CD4-positive, alpha-beta memory T cell (primary cell): Measurements from ENCODE around the gene WNK1. TPM values are rescaled to one million over a fixed set of nuclear protein-coding genes. Genes with fewer than 3 reads are reported as not detected.

Experiments used
- CTCF ChIA-PET: fragments of 350-600 bp; sonication (Branson Sonifier 250); formaldehyde crosslinking; loops from one replicate; lab custom pipeline; 2021; ENCODE audit warnings: inconsistent platforms; ENCODE audit not compliant: partially characterized antibody; lab: Charles Lee
- POLR2A ChIA-PET: fragments of 350-600 bp; sonication (Branson Sonifier 250); formaldehyde crosslinking; loops from one replicate; lab custom pipeline; 2021; ENCODE audit not compliant: partially characterized antibody; lab: Charles Lee
- DNase-seq, 5 donors: peaks; one replicate each; pipeline versions ENCODE4 v3.0.0 to v3.0.0-alpha.2; 2020 to 2022; ENCODE audit warnings: mixed read lengths in 1 of 5
- H3K27ac ChIP-seq: one replicate; pipeline ENCODE4 v1.7.0; 2013; ENCODE audit warnings: low read depth, low read length
- H3K27me3 ChIP-seq: 2 replicates; pipeline ENCODE4 v1.7.0; 2013; ENCODE audit warnings: mild to moderate bottlenecking, low read length, moderate library complexity; ENCODE audit not compliant: insufficient read depth
- H3K36me3 ChIP-seq: 2 replicates; pipeline ENCODE4 v1.7.0; 2013; ENCODE audit warnings: mild to moderate bottlenecking, low read length, moderate library complexity; ENCODE audit not compliant: insufficient read depth
- H3K4me1 ChIP-seq: 2 replicates; pipeline ENCODE4 v1.7.0; 2013; ENCODE audit warnings: mild to moderate bottlenecking, low read length, moderate library complexity; ENCODE audit not compliant: insufficient read depth
- H3K4me3 ChIP-seq, 2 donors: one replicate each; pipeline ENCODE4 v1.7.0; 2013; ENCODE audit warnings: low read length in 2 of 2, mild to moderate bottlenecking in 1 of 2
- H3K9me3 ChIP-seq, 2 donors: one replicate each; pipeline ENCODE4 v1.7.0; 2013; ENCODE audit warnings: low read length in 2 of 2, control low read depth in 1 of 2; ENCODE audit not compliant: control insufficient read depth in 1 of 2
- H3K27ac Mint-ChIP-seq, 7 donors: one replicate each; pipeline ENCODE4 v1.8.0; 2020 to 2021; ENCODE audit warnings: mixed read lengths in 7 of 7, mild to moderate bottlenecking in 6 of 7, inconsistent platforms in 3 of 7, moderate library complexity in 3 of 7
- H3K27me3 Mint-ChIP-seq, 2 donors: one replicate each; pipeline ENCODE4 v1.8.0; 2020 to 2021; ENCODE audit warnings: mixed read lengths in 2 of 2
- H3K36me3 Mint-ChIP-seq, 2 donors: one replicate each; pipeline ENCODE4 v1.8.0; 2020 to 2021; ENCODE audit warnings: mixed read lengths in 2 of 2, inconsistent platforms in 1 of 2, mild to moderate bottlenecking in 1 of 2
- H3K4me1 Mint-ChIP-seq, 4 donors: one replicate each; pipeline ENCODE4 v1.8.0; 2020 to 2021; ENCODE audit warnings: mixed read lengths in 4 of 4, mild to moderate bottlenecking in 1 of 4
- H3K4me3 Mint-ChIP-seq, 8 donors: one replicate each; pipeline ENCODE4 v1.8.0; 2020 to 2021; ENCODE audit warnings: mixed read lengths in 8 of 8, mild to moderate bottlenecking in 7 of 8, moderate library complexity in 6 of 8, inconsistent platforms in 3 of 8
- H3K9me3 Mint-ChIP-seq, 8 donors: one replicate each; pipeline ENCODE4 v1.8.0; 2020 to 2021; ENCODE audit warnings: mixed read lengths in 8 of 8, mild to moderate bottlenecking in 5 of 8, inconsistent platforms in 3 of 8, moderate library complexity in 1 of 8
- intact Hi-C: fragments of 100-400 bp; cut with micrococcal nuclease; formaldehyde crosslinking; loops from one replicate; pipeline ENCODE4 v1.15.1; 2023
- polyA plus RNA-seq, 2 donors: library from polyadenylated mRNA; unstranded; fragments of 300-500 nt; fragmentation: Illumina TruSeq; gene quantifications; one replicate each; pipeline ENCODE4 v1.2.3, GENCODE V29; 2021
- total RNA-seq, 2 experiments: library from RNA; stranded (reverse); gene quantifications; one replicate each; pipeline ENCODE4 v1.2.3, GENCODE V29; 2021

The WNK1 gene
- total and polyA plus RNA-seq, 4 experiments from 2014 or later: 4.5 to 194 (median 121) TPM

- Mint-ChIP-seq H3K4me3 (peak overlapping the region in 2 of 8 donors; percentile 8 to 46), H3K27ac (peak overlapping the region; percentile 19 to 89 (median 71)), H3K9me3 (peaks cover 0 to 2% (median 0%) of the 10 kb centered on the region in 8 donors), H3K27me3 (no peaks in the 10 kb centered on the region), H3K36me3 (no peaks in the 10 kb centered on the region), H3K4me1 (peaks cover 45 to 78% (median 64%) of the 10 kb centered on the region in 4 donors)
- peaks cover 67% of the 10 kb centered on the region for H3K4me1 ChIP-seq
- H3K9me3 ChIP-seq: no peaks in the 10 kb centered on the region
- no peaks in the 10 kb centered on the region for H3K27me3 ChIP-seq
- no peak overlapping the region for H3K4me3 ChIP-seq
- intact Hi-C loops: no loop called here
- DNase-seq: no peak
- POLR2A ChIA-PET: interaction anchor here (1.1 to 11.7 kb wide), 5 partner anchors 10 to 164 kb away, joined by 3 to 138 read pairs (median 12); partner anchors contain the start of gene WNK1
- H3K27ac ChIP-seq: no peak overlapping the region
- H3K36me3 ChIP-seq: no peaks in the 10 kb centered on the region
- CTCF ChIA-PET: interaction anchor here (1.3 to 3.9 kb wide), 4 partner anchors 24 to 152 kb away, joined by 3 to 59 read pairs (median 5); partner anchors contain the start of gene WNK1
These were observed 25.1 kb upstream of the WNK1 start for GRCh38 chr12:727321-727720.

GRCh38 chr12:728781-729180 is 23.6 kb upstream of the WNK1 start:
- Mint-ChIP-seq H3K9me3 (peaks cover 0 to 2% (median 0%) of the 10 kb centered on the region in 8 donors), H3K27ac (peak overlapping the region; percentile 57 to 94 (median 66)), H3K36me3 (no peaks in the 10 kb centered on the region), H3K4me1 (peaks cover 39 to 69% (median 56%) of the 10 kb centered on the region in 4 donors), H3K27me3 (no peaks in the 10 kb centered on the region), H3K4me3 (peak overlapping the region in 5 of 8 donors; percentile 35 to 69 (median 51))
- intact Hi-C loops: loop anchor here (1.0 kb wide), 1 partner anchor 23 kb away; no protein-coding TSS in a partner anchor
- no peaks in the 10 kb centered on the region for H3K9me3 ChIP-seq
- peak; percentile 50 to 72 (median 64) for DNase-seq
- CTCF ChIA-PET: interaction anchor here (0.8 to 3.9 kb wide), 17 partner anchors 9 to 153 kb away, joined by 3 to 59 read pairs (median 4); partner anchors contain the start of gene WNK1
- no peaks in the 10 kb centered on the region for H3K27me3 ChIP-seq
- no peak overlapping the region for H3K4me3 ChIP-seq
- H3K4me1 ChIP-seq: peaks cover 59% of the 10 kb centered on the region
- POLR2A ChIA-PET: interaction anchor here (0.7 to 11.7 kb wide), 13 partner anchors 8 to 109 kb away, joined by 3 to 138 read pairs (median 5); partner anchors contain the start of genes NINJ2 and WNK1
- no peaks in the 10 kb centered on the region for H3K36me3 ChIP-seq
- H3K27ac ChIP-seq: peak overlapping the region; percentile 28

GRCh38 chr12:729221-729620 is 23.2 kb upstream of the WNK1 start:
- peak overlapping the region in 4 of 8 donors; percentile 11 to 69 (median 52) for H3K4me3 Mint-ChIP-seq
- Histone ChIP-seq H3K27ac (peak overlapping the region; percentile 28), H3K27me3 (no peaks in the 10 kb centered on the region), H3K4me3 (no peak overlapping the region), H3K4me1 (peaks cover 55% of the 10 kb centered on the region), H3K9me3 (no peaks in the 10 kb centered on the region), H3K36me3 (no peaks in the 10 kb centered on the region)
- ChIA-PET POLR2A (interaction anchor here (0.8 to 11.7 kb wide), 11 partner anchors 8 to 109 kb away, joined by 3 to 138 read pairs (median 5); partner anchors contain the start of genes NINJ2 and WNK1), CTCF (interaction anchor here (1.1 to 3.9 kb wide), 13 partner anchors 10 to 153 kb away, joined by 3 to 59 read pairs (median 5); partner anchors contain the start of gene WNK1)
- no peaks in the 10 kb centered on the region for H3K36me3 Mint-ChIP-seq
- no peak for DNase-seq
- H3K27me3 Mint-ChIP-seq: no peaks in the 10 kb centered on the region
- peak overlapping the region; percentile 32 to 94 (median 91) for H3K27ac Mint-ChIP-seq
- intact Hi-C loops: loop anchor here (1.0 kb wide), 1 partner anchor 22 kb away; no protein-coding TSS in a partner anchor
- H3K4me1 Mint-ChIP-seq: peaks cover 34 to 65% (median 52%) of the 10 kb centered on the region in 4 donors
- peaks cover 0 to 2% (median 0%) of the 10 kb centered on the region in 8 donors for H3K9me3 Mint-ChIP-seq

- ChIA-PET POLR2A (interaction anchor here (11.7 kb wide), 1 partner anchor 22 kb away, joined by 138 read pairs; the partner anchor contains the start of gene WNK1), CTCF (interaction anchor here (3.9 kb wide), 1 partner anchor 20 kb away, joined by 59 read pairs; the partner anchor contains the start of gene WNK1)
- H3K36me3 ChIP-seq: no peaks in the 10 kb centered on the region
- no peaks in the 10 kb centered on the region for H3K36me3 Mint-ChIP-seq
- no peaks in the 10 kb centered on the region for H3K27me3 Mint-ChIP-seq
- H3K4me3 Mint-ChIP-seq: no peak overlapping the region
- no peak overlapping the region for H3K27ac ChIP-seq
- no peak for DNase-seq
- peaks cover 30 to 54% (median 45%) of the 10 kb centered on the region in 4 donors for H3K4me1 Mint-ChIP-seq
- H3K9me3 Mint-ChIP-seq: peaks cover 0 to 2% (median 0%) of the 10 kb centered on the region in 8 donors
- H3K27me3 ChIP-seq: no peaks in the 10 kb centered on the region
- H3K27ac Mint-ChIP-seq: peak overlapping the region; percentile 26 to 88 (median 86)
- no peaks in the 10 kb centered on the region for H3K9me3 ChIP-seq
- peaks cover 45% of the 10 kb centered on the region for H3K4me1 ChIP-seq
- H3K4me3 ChIP-seq: no peak overlapping the region
- intact Hi-C loops: no loop called here
These were observed 21.8 kb upstream of the WNK1 start for GRCh38 chr12:730550-730949.

GRCh38 chr12:737122-737739 is 15.1 kb upstream of the WNK1 start:
- peaks cover 0 to 2% of the 10 kb centered on the region in 2 donors for H3K27me3 Mint-ChIP-seq

GRCh38 chr12:738712-739111 is 13.7 kb upstream of the WNK1 start:
- H3K4me1 Mint-ChIP-seq: peaks cover 7 to 8% (median 7%) of the 10 kb centered on the region in 4 donors
- DNase-seq: no peak
- intact Hi-C loops: no loop called here
- no peaks in the 10 kb centered on the region for H3K36me3 ChIP-seq
- no peak overlapping the region for H3K4me3 Mint-ChIP-seq
- H3K27me3 Mint-ChIP-seq: peaks cover 0 to 2% of the 10 kb centered on the region in 2 donors
- H3K27ac ChIP-seq: no peak overlapping the region
- no peaks in the 10 kb centered on the region for H3K27me3 ChIP-seq
- ChIA-PET CTCF (interaction anchor here (0.7 to 3.9 kb wide), 7 partner anchors 9 to 163 kb away, joined by 3 to 29 read pairs (median 3); partner anchors contain the start of gene WNK1), POLR2A (interaction anchor here (0.5 to 1.0 kb wide), 2 partner anchors 10 to 20 kb away, joined by 3 to 4 read pairs; no protein-coding TSS in a partner anchor)
- no peaks in the 10 kb centered on the region for H3K9me3 ChIP-seq
- no peak overlapping the region for H3K4me3 ChIP-seq
- no peaks in the 10 kb centered on the region for H3K9me3 Mint-ChIP-seq
- no peak overlapping the region for H3K27ac Mint-ChIP-seq
- peaks cover 8% of the 10 kb centered on the region for H3K4me1 ChIP-seq
- no peaks in the 10 kb centered on the region for H3K36me3 Mint-ChIP-seq

More at GRCh38 chr12:737122-737739, 15.1 kb upstream of the WNK1 start:
- Mint-ChIP-seq H3K4me1 (peaks cover 0 to 3% (median under 1%) of the 10 kb centered on the region in 4 donors), H3K4me3 (no peak overlapping the region), H3K36me3 (no peaks in the 10 kb centered on the region), H3K27ac (no peak overlapping the region), H3K9me3 (no peaks in the 10 kb centered on the region)
- POLR2A ChIA-PET: interaction anchor here (1.2 kb wide), 1 partner anchor 8 kb away, joined by 4 read pairs; no protein-coding TSS in a partner anchor
- Histone ChIP-seq H3K4me1 (no peaks in the 10 kb centered on the region), H3K9me3 (no peaks in the 10 kb centered on the region), H3K4me3 (no peak overlapping the region), H3K27me3 (no peaks in the 10 kb centered on the region), H3K36me3 (no peaks in the 10 kb centered on the region), H3K27ac (no peak overlapping the region)
- DNase-seq: no peak
- CTCF ChIA-PET: interaction anchor here (0.7 to 3.9 kb wide), 4 partner anchors 10 to 77 kb away, joined by 3 to 29 read pairs (median 4); partner anchors contain the start of gene WNK1
- intact Hi-C loops: no loop called here
